CD14-positive monocyte (primary cell): ENCODE data around the gene KSR2. TPM values are rescaled to one million over a fixed set of nuclear protein-coding genes. Genes with fewer than 3 reads are reported as not detected.

Experiments used
- DNase-seq, 3 donors: peaks; one replicate each; pipeline ENCODE4 v3.0.0-alpha.2; 2011 to 2022
- H2AFZ ChIP-seq: 2 replicates; pipeline ENCODE4 v1.6.0; 2012; ENCODE audit warnings: mild to moderate bottlenecking, low read depth, low read length, inconsistent platforms; ENCODE audit not compliant: insufficient read depth, poor library complexity, severe bottlenecking
- H3K27ac ChIP-seq, 2 donors: 1 replicate in 1 of 2; 2 replicates in 1 of 2; pipeline ENCODE4 v1.5.1; 2012 to 2013; ENCODE audit warnings: low read length in 2 of 2, control low read depth in 1 of 2, inconsistent platforms in 1 of 2, low read depth in 1 of 2, mild to moderate bottlenecking in 1 of 2
- H3K27me3 ChIP-seq, 2 donors: one replicate each; pipeline versions ENCODE4 v1.6.0 to v1.6.1; 2011 to 2013; ENCODE audit warnings: low read length in 2 of 2; ENCODE audit not compliant: control insufficient read depth in 2 of 2, insufficient read depth in 2 of 2
- H3K36me3 ChIP-seq, 2 donors: replicated peaks in 1 of 2; 1 replicate in 1 of 2; 2 replicates in 1 of 2; pipeline versions ENCODE4 v1.5.1 to v1.6.1; 2012 to 2013; ENCODE audit warnings: low read length in 2 of 2, control low read depth in 1 of 2, inconsistent platforms in 1 of 2, mild to moderate bottlenecking in 1 of 2; ENCODE audit not compliant: insufficient read depth in 2 of 2, control insufficient read depth in 1 of 2
- H3K4me1 ChIP-seq, 2 donors: 1 replicate in 1 of 2; 2 replicates in 1 of 2; pipeline versions ENCODE4 v1.5.1 to v1.6.1; 2012 to 2013; ENCODE audit warnings: low read length in 2 of 2, control low read depth in 1 of 2, inconsistent platforms in 1 of 2, mild to moderate bottlenecking in 1 of 2, moderate library complexity in 1 of 2; ENCODE audit not compliant: insufficient read depth in 2 of 2, control insufficient read depth in 1 of 2
- H3K4me2 ChIP-seq: replicated peaks from 2 replicates; pipeline ENCODE3; 2012; ENCODE audit warnings: low read length, moderate library complexity, mild to moderate bottlenecking; ENCODE audit not compliant: poor library complexity, severe bottlenecking; ENCODE audit errors: extremely low read depth
- H3K4me3 ChIP-seq, 3 experiments: fragments of 200-600 bp in 1 of 3; sonication (generic) in 1 of 3; replicated peaks in 1 of 3; 1 replicate in 2 of 3; 2 replicates in 1 of 3; pipeline ENCODE4 v1.5.1; 2011 to 2013; ENCODE audit warnings: low read length in 3 of 3, mild to moderate bottlenecking in 3 of 3, control low read depth in 2 of 3, low read depth in 2 of 3, inconsistent platforms in 1 of 3, moderate library complexity in 1 of 3
- H3K79me2 ChIP-seq: 2 replicates; pipeline ENCODE4 v1.6.0; 2012; ENCODE audit warnings: mild to moderate bottlenecking, control low read depth, inconsistent platforms, low read length, moderate library complexity; ENCODE audit not compliant: insufficient read depth
- H3K9ac ChIP-seq: 2 replicates; pipeline ENCODE4 v1.6.0; 2017; ENCODE audit warnings: low read length, mild to moderate bottlenecking; ENCODE audit not compliant: insufficient read depth, poor library complexity, severe bottlenecking
- H3K9me3 ChIP-seq, 2 donors: replicated peaks in 1 of 2; 1 replicate in 1 of 2; 2 replicates in 1 of 2; pipeline versions ENCODE4 v1.5.1 to v1.6.1; 2012 to 2013; ENCODE audit warnings: low read length in 2 of 2, control low read depth in 1 of 2; ENCODE audit not compliant: control insufficient read depth in 1 of 2, insufficient read depth in 1 of 2
- H4K20me1 ChIP-seq: 2 replicates; pipeline ENCODE4 v1.6.0; 2012; ENCODE audit warnings: mild to moderate bottlenecking, low read length, control low read depth, moderate library complexity; ENCODE audit not compliant: insufficient read depth
- H3K27ac Mint-ChIP-seq, 7 donors: one replicate each; pipeline ENCODE4 v1.8.0; 2020; ENCODE audit warnings: mild to moderate bottlenecking in 7 of 7, mixed read lengths in 7 of 7, moderate library complexity in 6 of 7, inconsistent platforms in 2 of 7
- H3K27me3 Mint-ChIP-seq, 3 donors: one replicate each; pipeline ENCODE4 v1.8.0; 2021 to 2022; ENCODE audit warnings: low read depth in 3 of 3, mild to moderate bottlenecking in 3 of 3, mixed read lengths in 3 of 3, moderate library complexity in 3 of 3, inconsistent platforms in 1 of 3
- H3K36me3 Mint-ChIP-seq, 2 donors: one replicate each; pipeline ENCODE4 v1.8.0; 2020; ENCODE audit warnings: mixed read lengths in 2 of 2, inconsistent platforms in 1 of 2, mild to moderate bottlenecking in 1 of 2
- H3K4me1 Mint-ChIP-seq: one replicate; pipeline ENCODE4 v1.8.0; 2020; ENCODE audit warnings: mild to moderate bottlenecking, mixed read lengths
- H3K4me3 Mint-ChIP-seq, 2 donors: one replicate each; pipeline ENCODE4 v1.8.0; 2020; ENCODE audit warnings: mild to moderate bottlenecking in 2 of 2, mixed read lengths in 2 of 2, moderate library complexity in 1 of 2
- H3K9me3 Mint-ChIP-seq, 7 donors: one replicate each; pipeline ENCODE4 v1.8.0; 2020 to 2022; ENCODE audit warnings: mixed read lengths in 7 of 7, mild to moderate bottlenecking in 6 of 7, moderate library complexity in 6 of 7, inconsistent platforms in 2 of 7
- CTCF ChIP-seq: fragments of 200-600 bp; IDR thresholded peaks from one replicate; pipeline ENCODE4 v1.8.0; 2022; ENCODE audit warnings: antibody characterized with exemption, mild to moderate bottlenecking
- WGBS: methylation state at CpG from one replicate; pipeline ENCODE4 v1.1.5; 2013; ENCODE audit warnings: missing lambda C conversion rate; ENCODE audit not compliant: insufficient coverage; 5-methylcytosine and 5-hydroxymethylcytosine counted together
- intact Hi-C, 2 donors: fragments of 100-400 bp; cut with micrococcal nuclease; formaldehyde crosslinking; loops; one replicate each; pipeline versions ENCODE4 v1.15.0 to v1.15.1; 2023
- polyA plus RNA-seq, 3 donors: library from polyadenylated mRNA; depleted of rRNA in 1 of 3; unstranded in 2 of 3; stranded (reverse) in 1 of 3; fragments of 300-500 nt in 2 of 3; fragments of >200 nt in 1 of 3; fragmentation: Illumina TruSeq in 2 of 3; gene quantifications; 1 replicate in 2 of 3; 2 replicates in 1 of 3; pipeline ENCODE4 v1.2.3, GENCODE V29; 2012 to 2021

Gene KSR2
- polyA plus RNA-seq, 3 donors = not detected

GRCh38 chr12:117583677-117584225 lies 385.0 kb downstream of the KSR2 start:
- peak overlapping the region; percentile 29 for H2AFZ ChIP-seq

GRCh38 chr12:117583092-117583491 lies 385.7 kb downstream of the KSR2 start:
- no peak for TF ChIP-seq CTCF
- H3K27ac Mint-ChIP-seq = no peak overlapping the region
- Histone ChIP-seq H3K79me2 (no peaks in the 10 kb centered on the region), H3K4me3 (no peak overlapping the region), H3K9ac (no peak overlapping the region), H3K36me3 (no peaks in the 10 kb centered on the region), H3K4me1 (no peaks in the 10 kb centered on the region), H3K4me2 (no peak overlapping the region), H3K9me3 (no peaks in the 10 kb centered on the region), H3K27me3 (peaks cover 9 to 10% of the 10 kb centered on the region in 2 donors), H4K20me1 (no peaks in the 10 kb centered on the region), H2AFZ (no peak overlapping the region), H3K27ac (no peak overlapping the region)
- WGBS = 89% methylated on average over 2 of the region's 2 CpGs
- H3K9me3 Mint-ChIP-seq = peaks cover 0 to 1% (median 0%) of the 10 kb centered on the region in 7 donors
- H3K36me3 Mint-ChIP-seq = no peaks in the 10 kb centered on the region
- peak overlapping the region in 1 of 2 donors; percentile 49 for H3K4me3 Mint-ChIP-seq
- intact Hi-C loops = no loop called here
- peaks cover 6% of the 10 kb centered on the region for H3K4me1 Mint-ChIP-seq
- H3K27me3 Mint-ChIP-seq = peaks cover 23 to 34% (median 25%) of the 10 kb centered on the region in 3 donors
- no peak for DNase-seq

More at GRCh38 chr12:117583677-117584225, 385.0 kb downstream of the KSR2 start:
- no peaks in the 10 kb centered on the region for H3K36me3 Mint-ChIP-seq
- no peaks in the 10 kb centered on the region for H3K36me3 ChIP-seq
- no peak overlapping the region for H3K27ac ChIP-seq
- no peak for DNase-seq
- no peak overlapping the region for H3K4me2 ChIP-seq
- H3K4me3 Mint-ChIP-seq = peak overlapping the region in 1 of 2 donors; percentile 70
- peaks cover 23 to 31% (median 24%) of the 10 kb centered on the region in 3 donors for H3K27me3 Mint-ChIP-seq
- H3K27me3 ChIP-seq = peaks cover 9 to 10% of the 10 kb centered on the region in 2 donors
- no peaks in the 10 kb centered on the region for H3K9me3 ChIP-seq
- peaks cover 6% of the 10 kb centered on the region for H3K4me1 Mint-ChIP-seq
- no peak overlapping the region for H3K27ac Mint-ChIP-seq
- H3K4me3 ChIP-seq = no peak overlapping the region
- no peak overlapping the region for H3K9ac ChIP-seq
- no peaks in the 10 kb centered on the region for H3K4me1 ChIP-seq
- TF ChIP-seq CTCF = no peak
- 36% methylated on average over 3 of the region's 12 CpGs for WGBS
- intact Hi-C loops = no loop called here
- H3K79me2 ChIP-seq = no peaks in the 10 kb centered on the region
- peaks cover 0 to 1% (median 0%) of the 10 kb centered on the region in 7 donors for H3K9me3 Mint-ChIP-seq
- H4K20me1 ChIP-seq = no peaks in the 10 kb centered on the region
